HG03175 (cell line): ENCODE data around the gene TMEM135.
"Not testable (repeated sequence)": the region's sequence is repeated elsewhere in the genome, so short reads cannot be mapped to it uniquely, and the experiment has no call there.

Source experiments
- ATAC-seq: cut with Tn5 transposase; IDR thresholded peaks from one replicate; pipeline ENCODE4 v1.9.1; 2021; ENCODE audit warnings: mild to moderate bottlenecking, moderate library complexity; ENCODE audit not compliant: unreplicated experiment

Gene TMEM135

GRCh38 chr11:87020336-87020735 is 17.4 kb upstream of the TMEM135 start:
- no peak for ATAC-seq

- ATAC-seq: no peak
These were observed 16.9 kb upstream of the TMEM135 start for GRCh38 chr11:87020764-87021365.

- peak; percentile 69 for ATAC-seq
These were observed 15.5 kb upstream of the TMEM135 start for GRCh38 chr11:87022254-87022653.

DNA sequence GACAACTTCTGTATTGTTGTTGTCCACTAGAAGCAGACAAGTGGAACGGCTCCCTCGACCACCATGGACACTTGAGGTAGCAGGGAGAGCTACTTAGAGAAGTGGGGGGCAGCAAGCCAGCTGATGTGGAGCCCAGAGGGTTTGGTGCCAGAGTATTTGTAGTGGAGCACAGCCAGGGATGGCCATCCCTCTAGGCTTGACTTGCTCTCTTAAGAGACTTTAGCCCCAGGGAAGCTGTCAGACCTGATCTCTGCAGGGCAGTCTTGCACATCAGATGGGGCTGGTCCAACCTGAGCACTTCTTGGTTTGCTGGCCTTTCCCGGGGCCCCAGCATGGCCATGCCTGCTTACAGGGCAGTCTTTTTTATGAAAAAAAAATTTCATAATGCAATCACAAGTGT is 15.0 kb upstream of the TMEM135 start:
- no peak for ATAC-seq

DNA sequence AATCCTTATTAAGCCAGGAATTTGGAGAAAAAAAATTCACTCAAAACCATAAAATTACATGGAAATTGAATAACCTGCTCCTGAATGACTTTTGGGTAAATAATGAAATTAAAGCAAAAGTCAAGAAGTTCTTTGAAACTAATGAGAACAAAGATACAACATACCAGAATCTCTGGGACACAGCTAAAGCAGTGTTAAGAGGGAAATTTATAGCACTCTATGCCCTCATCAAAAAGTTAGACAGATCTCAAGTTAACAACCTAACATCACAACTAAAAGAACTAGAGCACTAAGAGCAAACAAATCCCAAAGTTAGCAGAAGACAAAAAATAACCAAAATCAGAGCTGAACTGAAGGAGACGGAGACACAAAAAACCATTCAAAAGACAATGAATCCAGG is 11.3 kb upstream of the TMEM135 start:
- ATAC-seq: not testable (repeated sequence)

- no peak for ATAC-seq
These were observed 7.2 kb upstream of the TMEM135 start for GRCh38 chr11:87030458-87031054.

GRCh38 chr11:87031433-87032170 is 6.1 kb upstream of the TMEM135 start:
- no peak for ATAC-seq

GRCh38 chr11:87033561-87033960 is 4.2 kb upstream of the TMEM135 start:
- ATAC-seq: no peak

- no peak for ATAC-seq
These were observed 1.7 kb upstream of the TMEM135 start for GRCh38 chr11:87035976-87036583.

DNA sequence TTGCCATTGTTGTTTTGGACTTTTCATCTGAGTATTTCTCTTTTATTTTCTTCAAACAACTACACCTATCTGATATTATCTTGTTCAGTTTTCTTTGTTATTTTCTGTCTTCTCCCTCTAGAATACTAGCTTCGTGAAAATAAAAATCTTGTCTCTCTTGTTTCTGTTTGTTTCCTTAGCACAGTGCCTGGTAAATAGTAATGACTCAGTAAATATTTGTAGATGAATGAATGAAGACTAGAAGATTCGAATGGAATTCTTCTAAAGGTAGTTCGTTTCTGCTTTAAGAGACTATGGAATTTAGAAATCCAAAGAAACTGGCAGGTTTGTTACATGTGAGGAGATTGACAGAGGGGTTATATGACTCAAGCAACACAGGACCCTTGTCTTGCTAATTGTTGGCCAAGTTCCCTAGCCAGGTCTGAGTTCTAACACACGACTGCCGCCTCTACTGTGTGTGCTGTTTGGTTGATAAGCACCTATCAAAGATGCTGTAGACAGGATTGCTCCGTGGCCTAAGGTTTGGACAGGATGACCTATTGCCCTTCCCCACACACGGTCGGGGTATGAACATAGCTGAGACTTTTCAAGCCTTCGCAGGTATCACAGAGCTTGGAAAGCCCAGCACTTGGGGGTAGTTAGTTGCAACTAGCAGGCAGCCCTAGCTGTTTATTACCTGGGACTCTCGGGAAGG is 831 bp upstream of the TMEM135 start:
- ATAC-seq: peak; percentile 5

DNA sequence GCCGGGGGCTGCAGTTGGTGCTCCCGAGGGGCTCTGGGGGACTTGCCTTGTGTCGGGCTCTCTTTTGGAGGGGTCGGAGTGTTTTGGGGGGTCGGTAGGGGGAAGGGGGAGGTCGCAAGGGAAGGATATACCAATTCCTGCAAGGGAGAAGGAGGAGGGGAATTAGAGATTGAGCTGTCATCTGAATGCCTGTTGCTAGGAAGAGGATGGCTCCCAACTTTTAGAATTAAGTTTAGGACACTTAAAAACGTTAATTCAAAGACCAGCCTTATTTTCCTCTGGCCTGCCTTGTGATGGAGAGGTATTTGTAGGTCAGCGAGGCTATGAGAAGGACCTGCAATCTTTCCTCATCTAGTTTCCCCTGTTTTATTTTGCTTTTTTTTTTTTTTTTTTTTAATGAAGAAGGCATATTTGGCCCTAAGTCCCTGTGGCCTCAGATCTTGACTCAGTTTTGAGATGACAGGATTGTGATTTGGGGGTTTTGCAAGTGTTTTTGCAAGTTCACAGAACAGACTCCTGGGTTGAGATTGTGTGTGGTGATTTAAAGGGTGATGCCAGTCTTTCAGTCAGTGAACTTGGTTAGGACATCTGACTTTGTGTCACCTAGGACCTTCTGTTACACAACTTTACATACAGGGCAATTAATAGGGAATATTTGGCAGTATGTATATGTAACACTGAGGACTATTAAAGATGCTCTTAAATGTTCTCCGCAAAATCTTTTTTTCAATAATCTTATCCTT is 672 bp downstream of the TMEM135 start:
- no peak for ATAC-seq

- no peak for ATAC-seq
These were observed 1.6 kb downstream of the TMEM135 start for GRCh38 chr11:87039371-87039770.

GRCh38 chr11:87043894-87044293 is 6.2 kb downstream of the TMEM135 start:
- ATAC-seq: no peak

DNA sequence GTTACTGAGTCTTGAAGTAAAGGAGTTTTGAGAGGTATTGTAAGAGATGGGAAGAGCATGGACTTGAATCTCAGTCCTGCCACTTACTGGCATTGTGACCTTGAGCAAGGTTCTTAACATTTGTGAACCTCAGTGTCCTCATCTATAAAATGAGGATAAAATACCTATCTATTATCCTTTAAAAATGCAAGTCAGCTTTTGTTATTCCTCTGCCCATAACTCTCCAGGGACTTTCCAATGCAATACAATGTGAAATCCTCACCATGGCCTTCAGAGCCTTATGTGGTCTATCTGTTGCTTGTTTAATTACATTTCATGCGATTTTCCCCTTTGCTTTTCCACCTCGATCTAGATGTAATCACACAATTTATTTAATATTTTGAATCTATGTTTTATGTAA is 9.1 kb downstream of the TMEM135 start:
- ATAC-seq: no peak

- no peak for ATAC-seq
These were observed 18.4 kb downstream of the TMEM135 start for GRCh38 chr11:87056091-87056490.

- no peak for ATAC-seq
These were observed 20.0 kb downstream of the TMEM135 start for GRCh38 chr11:87057749-87058148.

DNA sequence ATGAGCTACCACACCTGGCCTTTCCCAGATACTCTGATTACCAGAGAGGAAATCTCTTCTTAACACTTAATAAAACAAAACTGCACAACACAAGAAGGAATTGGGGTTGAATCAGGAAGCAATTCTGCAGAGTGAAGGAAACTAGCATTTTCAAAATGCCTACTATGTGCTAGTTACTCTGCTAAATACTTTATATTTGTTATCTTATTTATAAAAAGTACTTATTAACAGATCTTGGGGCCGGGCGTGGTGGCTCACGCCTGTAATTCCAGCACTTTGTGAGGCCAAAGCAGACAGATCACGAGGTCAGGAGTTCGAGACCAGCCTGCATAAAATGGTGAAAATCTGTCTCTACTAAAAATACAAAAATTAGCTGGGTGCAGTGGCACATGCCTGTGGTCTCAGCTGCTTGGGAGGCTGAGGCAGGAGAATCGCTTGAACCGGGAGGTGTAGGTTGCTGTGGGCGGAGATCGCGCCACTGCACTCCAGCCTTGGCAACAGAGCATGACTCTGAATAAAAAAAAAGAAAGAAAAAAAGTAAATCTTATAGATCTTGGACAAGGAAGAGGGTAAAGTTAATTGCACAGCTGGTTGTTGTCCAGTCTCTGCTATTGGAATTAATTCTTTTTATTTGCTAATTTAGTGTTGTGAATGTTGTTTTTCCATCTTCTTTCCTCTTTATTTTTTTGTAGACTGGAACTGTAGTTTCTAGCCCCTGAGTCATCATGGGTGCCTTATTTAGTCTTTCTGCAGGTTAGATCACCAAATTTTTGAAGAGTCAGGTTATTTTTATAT is 22.1 kb downstream of the TMEM135 start:
- ATAC-seq: no peak

DNA sequence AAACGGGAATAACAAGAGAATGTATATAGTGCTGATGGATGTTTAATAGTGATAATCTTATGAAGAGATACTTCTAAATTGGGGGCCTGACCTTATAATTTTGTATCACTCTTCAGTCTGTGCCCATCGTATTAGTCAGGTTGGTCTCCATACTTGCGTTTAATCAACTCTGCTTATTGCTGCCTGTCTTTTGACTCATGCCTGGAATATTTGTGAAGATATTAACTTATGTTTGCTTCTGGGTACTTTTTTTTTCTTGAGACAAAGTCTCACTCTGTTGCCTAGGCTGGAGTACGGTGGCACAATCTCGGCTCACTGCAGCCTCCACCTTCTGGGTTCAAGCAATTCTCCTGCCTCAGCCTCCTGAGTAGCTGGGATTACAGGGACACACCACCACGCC is 24.0 kb downstream of the TMEM135 start:
- ATAC-seq: no peak

- no peak for ATAC-seq
These were observed 26.2 kb downstream of the TMEM135 start for GRCh38 chr11:87063982-87064381.

- ATAC-seq: no peak
These were observed 35.1 kb downstream of the TMEM135 start for GRCh38 chr11:87072787-87073186.
